Upper lobe of right lung (tissue), 1 donor: ENCODE measurements around the gene CDC42SE1. TPM values are rescaled to one million over a fixed set of nuclear protein-coding genes. Genes with fewer than 3 reads are reported as not detected.
"Not testable (repeated sequence)": the region's sequence is repeated elsewhere in the genome, so short reads cannot be mapped to it uniquely, and the experiment has no call there.

Experiments
- ATAC-seq: fragments of 200-7000 bp; cut with Tn5 transposase; one replicate; pipeline ENCODE4 v1.9.1; 2020; ENCODE audit warnings: mild to moderate bottlenecking, moderate library complexity
- DNase-seq: peaks from one replicate; pipeline ENCODE4 v3.0.0-alpha.2; 2020
- H3K27ac ChIP-seq: fragments of 200-600 bp; one replicate; pipeline ENCODE4 v1.8.0; 2022
- H3K27me3 ChIP-seq: fragments of 200-600 bp; one replicate; pipeline ENCODE4 v1.8.0; 2022; ENCODE audit warnings: mild to moderate bottlenecking
- H3K36me3 ChIP-seq: fragments of 200-600 bp; one replicate; pipeline ENCODE4 v1.8.0; 2022
- H3K4me1 ChIP-seq: fragments of 200-600 bp; one replicate; pipeline ENCODE4 v1.8.0; 2022
- H3K4me3 ChIP-seq: fragments of 200-600 bp; one replicate; pipeline ENCODE4 v1.8.0; 2022; ENCODE audit warnings: mild to moderate bottlenecking
- H3K9me3 ChIP-seq: fragments of 200-600 bp; one replicate; pipeline ENCODE4 v1.8.0; 2022
- CTCF ChIP-seq: fragments of 200-600 bp; IDR thresholded peaks from one replicate; pipeline ENCODE4 v1.8.0; 2022; ENCODE audit warnings: antibody characterized with exemption
- intact Hi-C: fragments of 100-400 bp; cut with DNase I; formaldehyde crosslinking; loops from one replicate; pipeline ENCODE4 v1.11.0; 2022
- long read RNA-seq: library from polyadenylated mRNA; unstranded; transcript quantifications from one replicate; pipeline ENCODE4 v2.0.0, GENCODE V29; 2021
- total RNA-seq: library from RNA; stranded (reverse); fragmentation: NEBNext Ultra II Directional; extraction: Animal tissue kit (Norgen Biotek cat#: 25700); gene quantifications from one replicate; pipeline ENCODE4 v1.2.1, GENCODE V29; 2021
- donor health status: DM: no; HTN: yes; CAD: no; lungs with severe emphysema.

The CDC42SE1 gene
- total RNA-seq = 105 TPM
- long read RNA-seq, transcript CDC42SE1-207 (6 exons, 3,181 nt) = minor isoform, 7 of 115 reads
- long read RNA-seq, transcript CDC42SE1-201 (5 exons, 3,045 nt) = major isoform, 59 of 115 reads
- long read RNA-seq, partial matches to known transcripts = 17 of 115 reads
- long read RNA-seq, other reads (novel, unspliced or antisense) = 28 of 115 reads

- H3K27ac ChIP-seq = peak within 1 kb of the TSS; percentile 89
- intact Hi-C loops = loop anchor here (10.0 kb wide), 1 partner anchor 45 kb away; no protein-coding TSS in a partner anchor
- peak within 1 kb of the TSS; percentile 86 for H3K4me3 ChIP-seq
- peaks cover 37% of the 10 kb centered on the region for H3K4me1 ChIP-seq
- TF ChIP-seq CTCF = peak; percentile 89
- no peaks in the 10 kb centered on the region for H3K27me3 ChIP-seq
- peaks cover 15% of the 10 kb centered on the region for H3K36me3 ChIP-seq
- H3K9me3 ChIP-seq = no peaks in the 10 kb centered on the region
- ATAC-seq = peak; percentile 94
- DNase-seq = peak; percentile 94
Observed at GRCh38 chr1:151059109-151060006, at the start of gene CDC42SE1. Gene CDC42SE1 (minus strand): TSS chr1:151059622. CDS start chr1:151055730, 3,892 bp downstream.

- peaks cover 26% of the 10 kb centered on the region for H3K36me3 ChIP-seq
- no peaks in the 10 kb centered on the region for H3K9me3 ChIP-seq
- H3K27me3 ChIP-seq = no peaks in the 10 kb centered on the region
- TF ChIP-seq CTCF = no peak
- H3K4me3 ChIP-seq = no peak overlapping the region
- DNase-seq (no peak), ATAC-seq (no peak)
- H3K27ac ChIP-seq = no peak overlapping the region
- intact Hi-C loops = no loop called here
- no peaks in the 10 kb centered on the region for H3K4me1 ChIP-seq
Observed at GRCh38 chr1:151108331-151108730, 48.9 kb upstream of the CDC42SE1 start.

GRCh38 chr1:151106894-151107293 is 47.5 kb upstream of the CDC42SE1 start:
- Histone ChIP-seq H3K4me1 (no peaks in the 10 kb centered on the region), H3K36me3 (peaks cover 28% of the 10 kb centered on the region), H3K4me3 (no peak overlapping the region), H3K27ac (no peak overlapping the region), H3K9me3 (no peaks in the 10 kb centered on the region), H3K27me3 (no peaks in the 10 kb centered on the region)
- no peak for TF ChIP-seq CTCF
- DNase-seq (no peak), ATAC-seq (no peak)
- intact Hi-C loops = no loop called here

- Histone ChIP-seq H3K36me3 (peaks cover 28% of the 10 kb centered on the region), H3K27ac (no peak overlapping the region), H3K4me3 (no peak overlapping the region), H3K27me3 (no peaks in the 10 kb centered on the region), H3K9me3 (no peaks in the 10 kb centered on the region), H3K4me1 (no peaks in the 10 kb centered on the region)
- intact Hi-C loops = loop anchor here (5.0 kb wide), 1 partner anchor 53 kb away; the partner anchor contains the start of gene TNFAIP8L2
- TF ChIP-seq CTCF = no peak
- DNase-seq (no peak), ATAC-seq (no peak)
Observed at GRCh38 chr1:151104630-151105029, 45.2 kb upstream of the CDC42SE1 start.

GRCh38 chr1:151098126-151098525 is 38.7 kb upstream of the CDC42SE1 start:
- Histone ChIP-seq H3K4me1 (no peaks in the 10 kb centered on the region), H3K27ac (no peak overlapping the region), H3K36me3 (peaks cover under 1% of the 10 kb centered on the region), H3K9me3 (no peaks in the 10 kb centered on the region), H3K27me3 (no peaks in the 10 kb centered on the region), H3K4me3 (no peak overlapping the region)
- TF ChIP-seq CTCF = no peak
- ATAC-seq (no peak), DNase-seq (no peak)
- intact Hi-C loops = no loop called here

- H3K4me1 ChIP-seq, ATAC-seq, intact Hi-C loops, H3K36me3 ChIP-seq, H3K27ac ChIP-seq, H3K9me3 ChIP-seq, H3K4me3 ChIP-seq, H3K27me3 ChIP-seq: not testable (repeated sequence)
- peak; percentile 10 for DNase-seq
Observed at GRCh38 chr1:151097426-151097825, 38.0 kb upstream of the CDC42SE1 start.
